ENCODE results near the gene LIN52. TPM values are rescaled to one million over a fixed set of nuclear protein-coding genes. Genes with fewer than 3 reads are reported as not detected.

Gene LIN52
- total RNA-seq, 1 donor from 2014 or later, result 13.4 TPM

DNA sequence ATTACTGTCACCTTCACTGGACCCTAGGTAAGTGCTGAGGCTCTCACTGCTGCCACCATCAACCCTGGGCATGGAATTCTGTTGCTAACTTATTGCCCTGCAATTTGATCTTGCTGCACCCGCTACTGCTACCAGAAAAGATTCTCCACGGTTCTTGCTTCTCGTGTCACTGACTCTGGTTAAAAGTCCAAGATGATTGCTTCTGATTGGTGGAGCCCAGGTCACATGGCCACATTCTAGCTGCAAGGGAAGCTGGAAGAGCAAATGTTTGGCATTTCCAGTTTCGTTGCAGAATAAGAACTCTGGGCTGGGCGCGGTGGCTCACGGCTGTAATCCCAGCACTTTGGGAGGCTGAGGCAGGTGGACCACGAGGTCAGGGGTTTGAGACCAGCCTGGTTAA, 147.0 kb downstream of the LIN52 start:
- no peak overlapping the region for H3K27ac Mint-ChIP-seq
- no peak overlapping the region for H3K4me3 Mint-ChIP-seq (ENCODE audit: low read depth)
- peaks cover 2% of the 10 kb centered on the region for H3K36me3 Mint-ChIP-seq (ENCODE audit: insufficient read depth)
- no peak for DNase-seq (ENCODE audit: low spot score, unreplicated experiment)
- H3K4me1 Mint-ChIP-seq (ENCODE audit: low read depth), result no peaks in the 10 kb centered on the region
- H3K9me3 Mint-ChIP-seq (ENCODE audit: low read depth), result peaks cover 2% of the 10 kb centered on the region
- H3K27me3 Mint-ChIP-seq, result peaks cover 77% of the 10 kb centered on the region
- TF ChIP-seq, protein P1, sequence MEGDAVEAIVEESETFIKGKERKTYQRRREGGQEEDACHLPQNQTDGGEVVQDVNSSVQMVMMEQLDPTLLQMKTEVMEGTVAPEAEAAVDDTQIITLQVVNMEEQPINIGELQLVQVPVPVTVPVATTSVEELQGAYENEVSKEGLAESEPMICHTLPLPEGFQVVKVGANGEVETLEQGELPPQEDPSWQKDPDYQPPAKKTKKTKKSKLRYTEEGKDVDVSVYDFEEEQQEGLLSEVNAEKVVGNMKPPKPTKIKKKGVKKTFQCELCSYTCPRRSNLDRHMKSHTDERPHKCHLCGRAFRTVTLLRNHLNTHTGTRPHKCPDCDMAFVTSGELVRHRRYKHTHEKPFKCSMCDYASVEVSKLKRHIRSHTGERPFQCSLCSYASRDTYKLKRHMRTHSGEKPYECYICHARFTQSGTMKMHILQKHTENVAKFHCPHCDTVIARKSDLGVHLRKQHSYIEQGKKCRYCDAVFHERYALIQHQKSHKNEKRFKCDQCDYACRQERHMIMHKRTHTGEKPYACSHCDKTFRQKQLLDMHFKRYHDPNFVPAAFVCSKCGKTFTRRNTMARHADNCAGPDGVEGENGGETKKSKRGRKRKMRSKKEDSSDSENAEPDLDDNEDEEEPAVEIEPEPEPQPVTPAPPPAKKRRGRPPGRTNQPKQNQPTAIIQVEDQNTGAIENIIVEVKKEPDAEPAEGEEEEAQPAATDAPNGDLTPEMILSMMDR (IDR thresholded peaks at IDR 0.05; ENCODE audit: unreplicated experiment), result no peak

DNA sequence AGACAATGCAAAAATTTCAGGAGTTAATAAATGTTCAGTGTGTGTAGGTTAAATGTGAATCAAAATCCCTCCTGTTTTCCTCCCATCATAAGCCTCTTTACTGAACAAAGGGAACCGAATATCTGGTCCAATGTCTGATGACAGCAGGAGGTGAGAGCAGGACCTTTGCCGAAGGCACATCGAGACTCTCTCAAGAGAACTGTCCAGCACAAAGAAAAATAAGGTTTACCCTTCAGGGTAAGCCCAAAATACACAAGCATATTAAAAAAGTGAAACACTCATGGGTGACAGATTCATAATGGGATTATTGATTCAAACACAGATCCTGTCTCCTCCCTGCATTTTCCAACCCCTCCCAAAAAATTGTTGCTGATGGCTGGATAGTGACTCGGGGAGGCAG, 150.3 kb downstream of the LIN52 start:
- peaks cover 74% of the 10 kb centered on the region for H3K27me3 Mint-ChIP-seq
- H3K4me3 Mint-ChIP-seq (ENCODE audit: low read depth), result no peak overlapping the region
- H3K9me3 Mint-ChIP-seq (ENCODE audit: low read depth), result peaks cover 2% of the 10 kb centered on the region
- no peak overlapping the region for H3K27ac Mint-ChIP-seq
- no peak for DNase-seq (ENCODE audit: low spot score, unreplicated experiment)
- TF ChIP-seq, protein P1 (IDR thresholded peaks at IDR 0.05; ENCODE audit: unreplicated experiment), result no peak
- peaks cover 2% of the 10 kb centered on the region for H3K36me3 Mint-ChIP-seq (ENCODE audit: insufficient read depth)
- no peaks in the 10 kb centered on the region for H3K4me1 Mint-ChIP-seq (ENCODE audit: low read depth)

DNA sequence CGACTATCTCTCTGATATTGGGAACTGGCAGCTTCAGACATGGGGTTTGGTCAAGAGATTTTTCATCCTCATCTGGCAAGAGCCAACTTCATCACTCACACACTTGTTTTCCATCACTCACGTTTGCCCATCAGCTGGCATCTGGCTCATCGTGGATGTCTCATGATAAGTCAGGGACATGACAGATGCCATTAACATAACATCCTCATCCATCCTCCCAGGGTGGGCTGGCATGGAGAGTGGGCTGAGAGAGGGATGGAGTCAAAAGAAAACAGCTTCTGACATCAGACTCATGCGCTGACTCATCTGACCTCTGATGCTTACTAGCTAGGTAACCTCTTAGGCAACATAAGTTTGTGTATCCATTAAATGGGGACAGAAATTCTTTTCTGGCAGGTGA, 152.7 kb downstream of the LIN52 start:
- peaks cover 80% of the 10 kb centered on the region for H3K27me3 Mint-ChIP-seq
- no peak overlapping the region for H3K27ac Mint-ChIP-seq
- H3K9me3 Mint-ChIP-seq (ENCODE audit: low read depth), result peaks cover under 1% of the 10 kb centered on the region
- H3K4me3 Mint-ChIP-seq (ENCODE audit: low read depth), result no peak overlapping the region
- H3K36me3 Mint-ChIP-seq (ENCODE audit: insufficient read depth), result no peaks in the 10 kb centered on the region
- DNase-seq (ENCODE audit: low spot score, unreplicated experiment), result no peak
- TF ChIP-seq, protein P1 (IDR thresholded peaks at IDR 0.05; ENCODE audit: unreplicated experiment), result no peak
- H3K4me1 Mint-ChIP-seq (ENCODE audit: low read depth), result peaks cover 6% of the 10 kb centered on the region

DNA sequence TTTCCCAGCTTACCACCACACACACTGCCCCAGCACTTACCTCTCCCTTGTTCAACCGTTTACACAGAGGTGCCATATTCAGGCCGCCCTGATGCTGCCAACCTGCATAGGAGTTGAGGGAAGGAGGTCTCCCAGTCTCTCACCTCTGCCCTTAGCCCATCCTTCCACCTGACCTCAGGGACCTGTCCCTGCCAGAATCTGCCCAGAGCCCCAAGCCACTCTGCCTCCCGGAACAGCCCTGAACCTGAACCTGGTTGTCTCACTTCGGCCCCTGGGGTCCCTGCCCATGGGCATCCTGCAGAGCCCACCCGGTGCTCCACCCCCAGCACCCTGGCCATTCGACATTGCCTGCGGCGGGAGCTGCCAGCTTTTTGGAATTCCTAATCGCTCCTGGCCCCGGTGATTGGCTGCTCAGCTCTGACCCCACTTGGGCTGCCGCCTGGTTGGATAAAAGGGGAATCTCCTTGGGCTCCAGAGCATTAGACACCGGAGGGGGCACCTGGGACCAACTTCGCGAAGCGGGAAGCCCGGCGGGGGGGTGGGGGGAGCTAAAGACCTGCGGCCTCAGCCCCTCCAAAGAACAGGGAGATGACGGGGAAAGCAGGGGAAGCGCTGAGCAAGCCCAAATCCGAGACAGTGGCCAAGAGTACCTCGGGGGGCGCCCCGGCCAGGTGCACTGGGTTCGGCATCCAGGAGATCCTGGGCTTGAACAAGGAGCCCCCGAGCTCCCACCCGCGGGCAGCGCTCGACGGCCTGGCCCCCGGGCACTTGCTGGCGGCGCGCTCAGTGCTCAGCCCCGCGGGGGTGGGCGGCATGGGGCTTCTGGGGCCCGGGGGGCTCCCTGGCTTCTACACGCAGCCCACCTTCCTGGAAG, 154.5 kb downstream of the LIN52 start, which contains the start of gene VSX2:
Gene VSX2 (plus strand): TSS at position 476 of the 874 bp plus-strand sequence. CDS start 113 bp downstream, at position 589.
- no peak for DNase-seq (ENCODE audit: low spot score, unreplicated experiment)
- H3K27me3 Mint-ChIP-seq, result peaks cover 86% of the 10 kb centered on the region
- TF ChIP-seq, protein P1 (IDR thresholded peaks at IDR 0.05; ENCODE audit: unreplicated experiment), result no peak
- no peaks in the 10 kb centered on the region for H3K36me3 Mint-ChIP-seq (ENCODE audit: insufficient read depth)
- no peak within 1 kb of the TSS for H3K4me3 Mint-ChIP-seq (ENCODE audit: low read depth)
- H3K27ac Mint-ChIP-seq, result no peak within 1 kb of the TSS
- H3K4me1 Mint-ChIP-seq (ENCODE audit: low read depth), result peaks cover 6% of the 10 kb centered on the region
- H3K9me3 Mint-ChIP-seq (ENCODE audit: low read depth), result no peaks in the 10 kb centered on the region

DNA sequence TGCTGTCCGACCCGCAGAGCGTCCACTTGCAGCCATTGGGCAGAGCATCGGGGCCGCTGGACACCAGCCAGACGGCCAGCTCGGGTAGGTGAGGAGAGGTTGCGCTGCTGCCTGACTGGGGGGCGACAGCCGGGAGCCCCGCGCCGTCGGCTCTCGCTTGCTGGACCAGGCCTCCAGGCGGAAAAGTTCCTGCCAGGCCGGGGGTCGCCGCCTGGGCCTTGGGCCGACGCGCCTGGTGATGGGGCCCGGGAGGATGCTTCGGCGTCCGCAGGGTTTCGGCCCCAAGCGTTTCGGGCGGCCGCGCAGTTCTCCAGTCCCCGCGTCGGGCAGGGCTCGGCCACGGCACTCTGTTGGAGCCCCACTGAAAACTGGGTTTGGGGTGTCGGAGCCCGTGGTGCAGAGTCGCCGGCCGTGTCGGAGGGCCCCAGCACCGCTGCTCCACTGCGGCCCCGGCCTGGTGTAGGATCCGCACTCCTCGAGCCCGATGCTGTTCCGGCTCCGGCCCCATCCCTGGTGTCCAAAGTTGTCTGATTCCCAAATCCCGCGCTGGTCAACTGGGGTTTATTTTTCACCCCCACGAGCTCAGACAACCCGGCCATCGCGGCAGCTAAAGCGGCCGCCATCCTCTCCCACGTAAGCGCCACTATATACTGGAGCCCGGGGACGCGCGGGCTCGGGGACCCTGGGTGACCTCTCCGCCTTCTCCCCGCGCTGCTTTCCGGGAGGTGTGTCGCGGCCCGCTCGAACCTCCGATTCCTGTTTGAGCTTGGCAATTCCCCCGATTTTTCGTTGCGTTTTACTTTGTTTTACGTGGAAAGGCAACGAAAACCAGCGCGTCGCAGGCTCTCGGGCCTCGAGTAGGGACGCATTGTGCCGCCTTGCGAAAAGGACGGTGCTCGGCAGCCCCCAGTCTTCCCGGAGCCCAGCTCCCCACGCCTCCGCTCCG, 155.4 kb downstream of the LIN52 start:
- peaks cover 6% of the 10 kb centered on the region for H3K4me1 Mint-ChIP-seq (ENCODE audit: low read depth)
- no peak overlapping the region for H3K4me3 Mint-ChIP-seq (ENCODE audit: low read depth)
- no peak for DNase-seq (ENCODE audit: low spot score, unreplicated experiment)
- no peak overlapping the region for H3K27ac Mint-ChIP-seq
- TF ChIP-seq, protein P1 (IDR thresholded peaks at IDR 0.05; ENCODE audit: unreplicated experiment), result no peak
- peaks cover 89% of the 10 kb centered on the region for H3K27me3 Mint-ChIP-seq
- H3K9me3 Mint-ChIP-seq (ENCODE audit: low read depth), result no peaks in the 10 kb centered on the region
- H3K36me3 Mint-ChIP-seq (ENCODE audit: insufficient read depth), result no peaks in the 10 kb centered on the region
